SK-N-MC (cell line): ENCODE data around the gene TMEM82.

Experiments used
- EZH2 ChIP-seq: fragments of 200-600 bp; sonication (generic); IDR thresholded peaks from one replicate; pipeline ENCODE4 v1.6.1; 2017; ENCODE audit warnings: antibody characterized with exemption
- POLR2AphosphoS5 ChIP-seq: IDR thresholded peaks from 2 replicates; pipeline ENCODE4 v1.6.1; 2012; ENCODE audit warnings: mild to moderate bottlenecking, low read depth, low read length, borderline replicate concordance

DNA sequence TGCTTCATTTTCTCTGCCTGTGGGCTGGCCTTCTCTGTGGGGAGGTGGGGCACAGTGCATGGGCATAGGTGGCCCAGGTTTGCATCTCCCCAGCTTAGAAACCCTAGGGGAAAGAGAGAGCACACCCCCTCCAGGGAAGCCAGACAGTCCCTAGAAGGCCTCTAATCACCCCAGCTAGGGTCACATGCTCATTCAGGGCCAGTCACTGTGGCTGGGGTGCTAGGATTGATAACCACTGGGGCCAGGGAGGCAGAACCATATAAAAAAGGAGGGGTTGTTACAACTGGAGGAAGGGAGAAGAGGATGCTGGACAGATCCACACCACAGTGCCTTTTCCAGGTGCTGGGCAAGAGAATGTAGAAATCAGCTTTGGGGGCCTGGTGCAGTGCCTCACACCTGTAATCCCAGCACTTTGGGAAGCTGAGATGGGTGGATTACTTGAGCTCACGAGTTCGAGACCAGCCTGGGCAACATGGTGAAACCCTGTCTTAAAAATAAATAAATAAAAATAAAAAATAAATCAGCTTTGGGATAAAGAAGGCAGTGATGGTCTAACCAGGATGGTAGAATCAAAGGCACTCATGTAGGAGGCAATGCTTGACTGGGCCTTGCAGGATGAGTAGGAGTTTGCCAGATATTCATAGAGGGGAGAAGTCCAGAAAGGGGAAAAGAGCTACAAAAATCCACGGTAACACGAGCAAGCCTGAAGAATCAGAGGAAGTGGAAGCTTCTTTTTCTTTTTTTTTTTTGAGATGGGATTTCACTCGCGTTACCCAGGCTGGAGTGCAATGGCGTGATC is 35.8 kb downstream of the TMEM82 start:
- TF ChIP-seq POLR2AphosphoS5 (no peak), EZH2 (no peak)
